BLaER1 (cell line): ENCODE results near the gene FASTK.

ENCODE experiments used
- H3K27ac ChIP-seq: shearing (Covaris generic); formaldehyde crosslinking; 2 replicates; pipeline ENCODE4 v1.8.1; 2022
- H3K27me3 ChIP-seq: shearing (Covaris generic); formaldehyde crosslinking; 2 replicates; pipeline ENCODE4 v1.8.1; 2022
- H3K36me3 ChIP-seq: shearing (Covaris generic); formaldehyde crosslinking; 2 replicates; pipeline ENCODE4 v1.8.1; 2022
- H3K4me1 ChIP-seq: shearing (Covaris generic); formaldehyde crosslinking; 2 replicates; pipeline ENCODE4 v1.8.1; 2022
- H3K4me2 ChIP-seq: shearing (Covaris generic); formaldehyde crosslinking; 2 replicates; pipeline ENCODE4 v1.8.1; 2022
- H3K4me3 ChIP-seq: shearing (Covaris generic); formaldehyde crosslinking; 2 replicates; pipeline ENCODE4 v1.8.1; 2022
- H3K9ac ChIP-seq: shearing (Covaris generic); formaldehyde crosslinking; 2 replicates; pipeline ENCODE4 v1.8.1; 2022
- H3K9me3 ChIP-seq: shearing (Covaris generic); formaldehyde crosslinking; 2 replicates; pipeline ENCODE4 v1.8.1; 2022
- H4K20me1 ChIP-seq: shearing (Covaris generic); formaldehyde crosslinking; 2 replicates; pipeline ENCODE4 v1.8.1; 2022
- Cebpa-rat ChIP-seq: shearing (Covaris generic); IDR thresholded peaks from 2 replicates; pipeline ENCODE4 v1.8.1; 2022

The FASTK gene

GRCh38 chr7:151060416-151061212 is 20.0 kb downstream of the FASTK start:
- Histone ChIP-seq H3K36me3 (peaks cover 37% of the 10 kb centered on the region), H3K9ac (peak overlapping the region; percentile 87), H3K27me3 (no peaks in the 10 kb centered on the region), H4K20me1 (peaks cover 46% of the 10 kb centered on the region), H3K9me3 (no peaks in the 10 kb centered on the region), H3K4me1 (peaks cover 49% of the 10 kb centered on the region), H3K4me3 (peak overlapping the region; percentile 89), H3K27ac (peak overlapping the region; percentile 84), H3K4me2 (peak overlapping the region; percentile 96)
- no peak for TF ChIP-seq Cebpa-rat

GRCh38 chr7:151060113-151060415 is 20.5 kb downstream of the FASTK start:
- H3K4me3 ChIP-seq = peak overlapping the region; percentile 89
- peaks cover 49% of the 10 kb centered on the region for H3K4me1 ChIP-seq
- TF ChIP-seq Cebpa-rat = no peak
- no peaks in the 10 kb centered on the region for H3K27me3 ChIP-seq
- no peaks in the 10 kb centered on the region for H3K9me3 ChIP-seq
- peaks cover 40% of the 10 kb centered on the region for H4K20me1 ChIP-seq
- H3K27ac ChIP-seq = peak overlapping the region; percentile 84
- peak overlapping the region; percentile 96 for H3K4me2 ChIP-seq
- peak overlapping the region; percentile 87 for H3K9ac ChIP-seq
- H3K36me3 ChIP-seq = peaks cover 31% of the 10 kb centered on the region

GRCh38 chr7:151059367-151060112 is 21.1 kb downstream of the FASTK start, which contains the start of gene SLC4A2:
TSS of gene SLC4A2 (plus strand) at chr7:151059589. CDS start at chr7:151061988, 2,399 bp downstream.
- no peak for TF ChIP-seq Cebpa-rat
- H3K27me3 ChIP-seq = no peaks in the 10 kb centered on the region
- H3K4me3 ChIP-seq = peak within 1 kb of the TSS; percentile 89
- H3K9me3 ChIP-seq = no peaks in the 10 kb centered on the region
- H3K4me2 ChIP-seq = peak within 1 kb of the TSS; percentile 96
- peak within 1 kb of the TSS; percentile 84 for H3K27ac ChIP-seq
- peaks cover 49% of the 10 kb centered on the region for H3K4me1 ChIP-seq
- peaks cover 26% of the 10 kb centered on the region for H3K36me3 ChIP-seq
- peak within 1 kb of the TSS; percentile 87 for H3K9ac ChIP-seq
- H4K20me1 ChIP-seq = peaks cover 35% of the 10 kb centered on the region

GRCh38 chr7:151058781-151059366 is 21.7 kb downstream of the FASTK start:
- peak overlapping the region; percentile 87 for H3K9ac ChIP-seq
- no peaks in the 10 kb centered on the region for H3K27me3 ChIP-seq
- peaks cover 49% of the 10 kb centered on the region for H3K4me1 ChIP-seq
- peaks cover 26% of the 10 kb centered on the region for H3K36me3 ChIP-seq
- peaks cover 34% of the 10 kb centered on the region for H4K20me1 ChIP-seq
- peak overlapping the region; percentile 84 for H3K27ac ChIP-seq
- H3K9me3 ChIP-seq = no peaks in the 10 kb centered on the region
- H3K4me3 ChIP-seq = peak overlapping the region; percentile 89
- H3K4me2 ChIP-seq = peak overlapping the region; percentile 96
- no peak for TF ChIP-seq Cebpa-rat

- Histone ChIP-seq H3K4me3 (peak overlapping the region; percentile 89), H3K27me3 (no peaks in the 10 kb centered on the region), H3K27ac (peak overlapping the region; percentile 84), H3K4me1 (peaks cover 55% of the 10 kb centered on the region), H4K20me1 (peaks cover 29% of the 10 kb centered on the region), H3K9ac (peak overlapping the region; percentile 87), H3K4me2 (peak overlapping the region; percentile 96), H3K9me3 (no peaks in the 10 kb centered on the region), H3K36me3 (peaks cover 21% of the 10 kb centered on the region)
- TF ChIP-seq Cebpa-rat = no peak
Measured at GRCh38 chr7:151057989-151058780, 22.4 kb downstream of the FASTK start.

GRCh38 chr7:151057506-151057988 is 23.1 kb downstream of the FASTK start, which contains the start of gene CDK5:
TSS of gene CDK5 (minus strand) at chr7:151057897. CDS start at chr7:151057848, 49 bp downstream.
- Histone ChIP-seq H4K20me1 (peaks cover 26% of the 10 kb centered on the region), H3K4me2 (peak within 1 kb of the TSS; percentile 96), H3K27ac (peak within 1 kb of the TSS; percentile 84), H3K36me3 (peaks cover 17% of the 10 kb centered on the region), H3K9me3 (no peaks in the 10 kb centered on the region), H3K27me3 (no peaks in the 10 kb centered on the region), H3K4me1 (peaks cover 61% of the 10 kb centered on the region), H3K4me3 (peak within 1 kb of the TSS; percentile 89), H3K9ac (peak within 1 kb of the TSS; percentile 87)
- no peak for TF ChIP-seq Cebpa-rat

- H3K4me3 ChIP-seq = peak overlapping the region; percentile 89
- H3K36me3 ChIP-seq = peaks cover 11% of the 10 kb centered on the region; the same call in 1 of the 2 replicates
- H3K9me3 ChIP-seq = no peaks in the 10 kb centered on the region
- H3K27me3 ChIP-seq = no peaks in the 10 kb centered on the region
- no peak for TF ChIP-seq Cebpa-rat
- peaks cover 62% of the 10 kb centered on the region for H3K4me1 ChIP-seq
- H3K27ac ChIP-seq = peak overlapping the region; percentile 33; the same call in 1 of the 2 replicates
- peak overlapping the region; percentile 87 for H3K9ac ChIP-seq
- H4K20me1 ChIP-seq = peaks cover 20% of the 10 kb centered on the region
- H3K4me2 ChIP-seq = peak overlapping the region; percentile 96
Measured at GRCh38 chr7:151056666-151057505, 23.7 kb downstream of the FASTK start.

GRCh38 chr7:151056283-151056665 is 24.3 kb downstream of the FASTK start:
- Histone ChIP-seq H4K20me1 (peaks cover 13% of the 10 kb centered on the region), H3K4me2 (peak overlapping the region; percentile 96), H3K4me3 (no peak overlapping the region), H3K36me3 (peaks cover 9% of the 10 kb centered on the region; the same call in 1 of the 2 replicates), H3K9ac (no peak overlapping the region), H3K27ac (no peak overlapping the region), H3K9me3 (no peaks in the 10 kb centered on the region), H3K27me3 (no peaks in the 10 kb centered on the region), H3K4me1 (peaks cover 62% of the 10 kb centered on the region)
- no peak for TF ChIP-seq Cebpa-rat
